ENCODE results near the gene AGPAT3.
A peak's percentile ranks its signal among the peaks of the same experiment; 100 is the strongest.

DNA sequence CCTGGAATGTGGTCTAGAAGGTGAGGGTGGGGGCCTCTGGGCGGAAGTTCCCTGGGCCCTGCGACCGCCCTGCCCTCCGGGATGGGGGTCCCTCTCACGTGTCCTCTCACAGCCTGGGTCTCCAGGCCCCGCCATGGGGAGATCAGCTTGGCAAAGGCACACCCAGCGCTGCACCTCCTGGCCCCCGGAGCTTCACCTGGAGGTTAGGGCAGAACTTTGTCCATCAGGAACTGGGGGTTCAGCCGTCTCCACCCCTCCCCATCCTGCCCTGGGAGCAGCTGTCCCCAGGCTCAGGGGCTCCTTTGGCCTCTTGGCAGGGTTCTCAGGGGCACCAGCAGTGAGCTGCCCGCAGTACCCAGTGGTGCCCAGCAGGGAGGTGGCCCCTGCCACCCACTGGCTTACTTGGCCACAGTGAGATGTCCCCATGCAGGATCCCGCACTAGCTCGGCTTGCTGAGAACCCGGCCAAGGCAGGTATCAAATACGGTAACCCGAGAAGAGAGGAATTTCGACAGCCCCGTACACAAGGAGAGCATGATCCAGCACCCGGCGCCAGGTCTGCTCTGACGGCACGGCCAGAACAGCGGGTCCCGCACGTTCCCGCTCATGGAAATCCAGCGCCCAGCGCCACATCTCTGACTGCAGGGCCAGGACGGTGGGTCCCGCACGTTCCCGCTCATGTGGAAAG, 38.9 kb upstream of the AGPAT3 start:
- TF ChIP-seq KLF16 (tag by site-specific recombination; IDR thresholded peaks at IDR 0.05) (no peak), ZNF133 (tag by site-specific recombination; IDR thresholded peaks at IDR 0.05) (no peak), ZNF391 (tag by site-specific recombination; IDR thresholded peaks at IDR 0.05; ENCODE audit: borderline replicate concordance, low read depth) (no peak)
- TF ChIP-seq, protein P1, sequence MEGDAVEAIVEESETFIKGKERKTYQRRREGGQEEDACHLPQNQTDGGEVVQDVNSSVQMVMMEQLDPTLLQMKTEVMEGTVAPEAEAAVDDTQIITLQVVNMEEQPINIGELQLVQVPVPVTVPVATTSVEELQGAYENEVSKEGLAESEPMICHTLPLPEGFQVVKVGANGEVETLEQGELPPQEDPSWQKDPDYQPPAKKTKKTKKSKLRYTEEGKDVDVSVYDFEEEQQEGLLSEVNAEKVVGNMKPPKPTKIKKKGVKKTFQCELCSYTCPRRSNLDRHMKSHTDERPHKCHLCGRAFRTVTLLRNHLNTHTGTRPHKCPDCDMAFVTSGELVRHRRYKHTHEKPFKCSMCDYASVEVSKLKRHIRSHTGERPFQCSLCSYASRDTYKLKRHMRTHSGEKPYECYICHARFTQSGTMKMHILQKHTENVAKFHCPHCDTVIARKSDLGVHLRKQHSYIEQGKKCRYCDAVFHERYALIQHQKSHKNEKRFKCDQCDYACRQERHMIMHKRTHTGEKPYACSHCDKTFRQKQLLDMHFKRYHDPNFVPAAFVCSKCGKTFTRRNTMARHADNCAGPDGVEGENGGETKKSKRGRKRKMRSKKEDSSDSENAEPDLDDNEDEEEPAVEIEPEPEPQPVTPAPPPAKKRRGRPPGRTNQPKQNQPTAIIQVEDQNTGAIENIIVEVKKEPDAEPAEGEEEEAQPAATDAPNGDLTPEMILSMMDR (tag by site-specific recombination; IDR thresholded peaks at IDR 0.05), result peak; percentile 41; the same call in 1 of the 2 replicates
- TF ChIP-seq, protein P2, sequence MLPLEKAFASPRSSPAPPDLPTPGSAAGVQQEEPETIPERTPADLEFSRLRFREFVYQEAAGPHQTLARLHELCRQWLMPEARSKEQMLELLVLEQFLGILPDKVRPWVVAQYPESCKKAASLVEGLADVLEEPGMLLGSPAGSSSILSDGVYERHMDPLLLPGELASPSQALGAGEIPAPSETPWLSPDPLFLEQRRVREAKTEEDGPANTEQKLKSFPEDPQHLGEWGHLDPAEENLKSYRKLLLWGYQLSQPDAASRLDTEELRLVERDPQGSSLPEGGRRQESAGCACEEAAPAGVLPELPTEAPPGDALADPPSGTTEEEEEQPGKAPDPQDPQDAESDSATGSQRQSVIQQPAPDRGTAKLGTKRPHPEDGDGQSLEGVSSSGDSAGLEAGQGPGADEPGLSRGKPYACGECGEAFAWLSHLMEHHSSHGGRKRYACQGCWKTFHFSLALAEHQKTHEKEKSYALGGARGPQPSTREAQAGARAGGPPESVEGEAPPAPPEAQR (tag by site-specific recombination; IDR thresholded peaks at IDR 0.05), result no peak
